ENCODE results near the gene ZMAT3.
A peak's percentile ranks its signal among the peaks of the same experiment; 100 is the strongest.
"Not testable (repeated sequence)": the region's sequence is repeated elsewhere in the genome, so short reads cannot be mapped to it uniquely, and the experiment has no call there.

ZMAT3 gene

GRCh38 chr3:179071323-179072099, at the start of gene ZMAT3:
TSS of gene ZMAT3 (minus strand) at chr3:179071809. CDS start at chr3:179067752, 4,057 bp downstream.
- CTCF ChIA-PET = interaction anchor here (0.8 to 6.5 kb wide), 8 partner anchors 12 to 249 kb away, joined by 3 to 76 read pairs (median 12); no protein-coding TSS in a partner anchor
- no peak for DNase-seq (ENCODE audit: low read depth, low spot score)
- POLR2A ChIA-PET = interaction anchor here (0.6 to 1.3 kb wide), 5 partner anchors 10 to 253 kb away, joined by 3 to 4 read pairs (median 3); no protein-coding TSS in a partner anchor
- peak within 1 kb of the TSS; percentile 92 for H3K4me3 ChIP-seq (ENCODE audit: low read depth, low read length)
- no peak for TF ChIP-seq CTCF (IDR thresholded peaks at IDR 0.05; ENCODE audit: insufficient read depth, low read length, missing control alignments)

DNA sequence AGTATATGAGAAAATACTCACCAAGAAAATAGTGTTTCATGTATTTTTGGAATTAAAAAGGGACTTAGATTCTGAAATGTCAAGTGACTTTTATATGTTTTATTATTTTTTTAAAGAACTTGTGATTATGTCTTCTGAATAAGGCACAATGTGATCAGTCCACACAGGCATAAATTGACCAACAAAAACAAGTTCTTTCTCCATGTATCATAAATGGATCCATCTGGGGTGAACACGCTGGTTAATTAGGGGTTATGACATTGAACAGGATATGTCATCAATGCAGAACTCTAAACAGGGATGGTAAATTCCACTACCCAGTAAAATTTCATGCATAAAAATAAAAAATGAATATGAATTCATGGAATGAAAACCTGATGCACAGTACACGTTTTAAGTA, 45.2 kb upstream of the ZMAT3 start:
- CTCF ChIA-PET = interaction anchor here (3.1 kb wide), 1 partner anchor 205 kb away, joined by 12 read pairs; no protein-coding TSS in a partner anchor
- no peak overlapping the region for H3K4me3 ChIP-seq (ENCODE audit: low read depth, low read length)
- POLR2A ChIA-PET = no interaction called here
- TF ChIP-seq CTCF (IDR thresholded peaks at IDR 0.05; ENCODE audit: insufficient read depth, low read length, missing control alignments) = no peak
- DNase-seq (ENCODE audit: low read depth, low spot score) = no peak

GRCh38 chr3:179115444-179115843, 43.8 kb upstream of the ZMAT3 start:
- POLR2A ChIA-PET = interaction anchor here (0.7 to 1.3 kb wide), 2 partner anchors 32 to 52 kb away, joined by 3 read pairs; partner anchors contain the start of gene PIK3CA
- not testable (repeated sequence) for DNase-seq (ENCODE audit: low read depth, low spot score); H3K4me3 ChIP-seq (ENCODE audit: low read depth, low read length)
- CTCF ChIA-PET = interaction anchor here (0.7 to 3.1 kb wide), 5 partner anchors 31 to 206 kb away, joined by 3 to 12 read pairs (median 4); no protein-coding TSS in a partner anchor

DNA sequence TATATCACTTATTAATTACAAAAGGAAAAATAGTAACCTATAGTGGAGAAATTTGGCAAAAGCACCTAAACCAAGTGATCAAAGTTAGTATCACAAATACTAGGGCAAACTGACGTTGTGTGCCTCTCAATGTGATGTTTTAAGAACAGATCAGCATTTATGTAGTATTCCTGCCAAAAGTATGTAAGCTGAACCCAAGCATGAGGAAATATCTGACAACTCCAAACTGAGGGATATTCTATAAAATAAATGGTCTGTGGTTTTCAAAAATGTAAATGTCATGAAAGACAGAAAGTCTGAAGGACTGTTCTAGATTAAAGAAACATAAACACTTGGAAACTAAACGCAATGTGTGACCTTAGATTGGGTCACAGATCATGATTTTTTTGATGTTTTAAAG, 42.3 kb upstream of the ZMAT3 start:
- POLR2A ChIA-PET = no interaction called here
- CTCF ChIA-PET = interaction anchor here (1.1 to 1.8 kb wide), 2 partner anchors 201 to 208 kb away, joined by 4 to 6 read pairs; no protein-coding TSS in a partner anchor
- no peak for DNase-seq (ENCODE audit: low read depth, low spot score)

GRCh38 chr3:179108086-179108485, 36.5 kb upstream of the ZMAT3 start:
- no peak for TF ChIP-seq CTCF (IDR thresholded peaks at IDR 0.05; ENCODE audit: insufficient read depth, low read length, missing control alignments)
- DNase-seq (ENCODE audit: low read depth, low spot score) = no peak
- ChIA-PET POLR2A (interaction anchor here (1.2 kb wide), 2 partner anchors 40 to 208 kb away, joined by 3 read pairs; partner anchors contain the start of gene PIK3CA), CTCF (interaction anchor here (1.0 to 20.0 kb wide), 9 partner anchors 9 to 209 kb away, joined by 3 to 347 read pairs (median 5); no protein-coding TSS in a partner anchor)
- no peak overlapping the region for H3K4me3 ChIP-seq (ENCODE audit: low read depth, low read length)

More for the DNA sequence above, 42.3 kb upstream of the ZMAT3 start:
- TF ChIP-seq CTCF (IDR thresholded peaks at IDR 0.05; ENCODE audit: insufficient read depth, low read length, missing control alignments) = no peak
- H3K4me3 ChIP-seq (ENCODE audit: low read depth, low read length) = no peak overlapping the region

DNA sequence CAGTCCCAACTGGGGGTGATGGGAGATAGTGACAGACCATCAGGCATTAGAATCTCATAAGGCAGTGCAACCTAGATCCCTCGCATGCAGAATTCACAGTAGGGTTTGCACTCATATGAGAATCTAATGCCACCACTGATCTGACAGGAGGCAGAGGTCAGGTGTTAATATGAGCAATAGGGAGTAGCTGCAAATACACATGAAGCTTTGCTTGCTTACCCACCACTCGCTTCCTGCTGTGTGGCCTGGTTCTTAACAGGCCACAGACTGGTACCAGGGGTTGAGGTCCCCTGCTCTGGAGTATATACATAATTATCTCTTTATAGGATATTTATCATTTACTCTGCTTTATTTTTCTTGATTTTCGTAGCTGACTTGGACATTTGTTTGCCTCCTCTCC, 36.0 kb upstream of the ZMAT3 start:
- no peak for TF ChIP-seq CTCF (IDR thresholded peaks at IDR 0.05; ENCODE audit: insufficient read depth, low read length, missing control alignments)
- CTCF ChIA-PET = interaction anchor here (1.0 to 20.0 kb wide), 9 partner anchors 9 to 209 kb away, joined by 3 to 347 read pairs (median 5); no protein-coding TSS in a partner anchor
- DNase-seq (ENCODE audit: low read depth, low spot score) = no peak
- no peak overlapping the region for H3K4me3 ChIP-seq (ENCODE audit: low read depth, low read length)
- POLR2A ChIA-PET = interaction anchor here (1.2 kb wide), 2 partner anchors 41 to 208 kb away, joined by 3 read pairs; partner anchors contain the start of gene PIK3CA
